IPS-NIHi7 (cell line): ENCODE results near the gene PIAS4.

Source experiments
- DNase-seq: peaks from one replicate; pipeline ENCODE4 v3.0.0; 2012; ENCODE audit warnings: mixed read lengths; ENCODE audit errors: extremely low spot score

The PIAS4 gene

DNA sequence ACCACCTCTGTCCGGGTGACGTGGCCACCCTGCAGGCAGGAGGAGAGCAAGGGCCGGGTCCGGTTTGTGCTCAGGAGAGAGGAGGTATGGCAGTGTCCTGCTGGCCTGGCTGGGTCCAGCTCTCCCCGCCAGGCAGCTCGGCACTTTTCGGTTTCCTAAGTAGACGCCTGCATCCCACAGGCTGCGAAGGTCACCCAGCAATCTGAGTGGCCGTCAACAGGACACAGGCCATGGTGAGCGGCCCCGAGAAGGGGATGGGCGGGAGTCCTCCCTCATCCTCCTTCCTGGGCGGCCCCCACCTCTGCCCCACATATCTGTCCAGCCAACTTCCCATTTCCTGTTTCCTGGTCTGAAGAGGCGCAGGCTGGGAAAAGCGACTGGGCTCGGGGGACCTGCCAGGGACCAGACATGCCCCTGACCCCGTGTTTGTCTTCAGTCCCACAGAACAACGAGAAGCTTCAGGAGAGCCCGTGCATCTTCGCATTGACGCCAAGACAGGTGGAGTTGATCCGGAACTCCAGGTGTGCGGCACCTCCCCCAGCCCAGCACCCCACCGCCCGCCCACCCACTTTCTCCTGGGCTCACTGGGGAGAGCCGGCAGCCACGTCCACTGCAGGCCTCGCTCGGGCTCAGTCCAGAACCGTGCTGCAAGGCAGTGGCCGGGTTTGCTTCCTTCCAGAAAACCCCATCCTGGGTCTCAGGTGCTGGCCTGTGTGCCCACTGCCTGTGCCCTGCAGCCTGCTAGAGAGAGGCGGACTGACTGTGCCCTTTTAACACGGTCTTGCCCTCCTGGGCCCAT lies 16.3 kb downstream of the PIAS4 start:
- DNase-seq = no peak

DNA sequence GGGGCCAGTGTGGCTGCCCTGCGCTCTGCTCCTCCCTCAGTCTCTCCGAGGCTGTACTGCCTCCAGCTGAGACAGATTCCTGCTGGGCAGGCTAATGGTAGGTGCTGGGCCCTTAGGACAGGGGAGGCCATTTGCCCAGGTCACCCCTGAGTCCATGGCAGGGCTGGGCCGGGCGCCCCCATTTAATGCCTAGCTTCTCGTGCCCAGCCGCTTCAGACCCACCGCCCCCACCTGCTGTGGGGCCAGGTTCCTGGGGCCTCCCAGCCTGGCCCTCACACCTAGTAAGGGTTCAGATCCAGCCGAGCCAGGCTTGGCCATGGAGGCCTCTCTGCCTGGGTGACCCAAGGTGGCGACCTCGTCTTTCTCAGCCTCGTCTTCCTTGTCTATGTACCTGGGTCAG lies 17.8 kb downstream of the PIAS4 start:
- no peak for DNase-seq

DNA sequence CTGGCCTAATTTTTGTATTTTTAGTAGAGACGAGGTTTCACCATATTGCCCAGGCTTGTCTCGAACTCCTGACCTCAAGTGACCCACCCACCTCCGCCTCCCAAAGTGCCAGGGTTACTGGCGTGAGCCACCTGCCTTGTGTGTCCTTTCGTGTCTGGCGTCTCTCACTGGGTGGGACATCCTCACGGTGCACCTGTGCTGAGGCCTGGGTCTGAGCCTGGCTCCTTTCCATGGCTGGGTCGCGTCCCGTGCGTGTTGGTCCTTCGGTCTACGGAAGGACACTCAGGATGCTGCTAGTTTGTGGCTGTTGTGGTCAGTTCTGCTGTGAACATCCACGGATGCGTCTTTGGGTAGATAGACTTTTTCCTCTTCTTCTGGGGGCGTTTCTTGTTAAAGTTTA lies 19.6 kb downstream of the PIAS4 start:
- no peak for DNase-seq

DNA sequence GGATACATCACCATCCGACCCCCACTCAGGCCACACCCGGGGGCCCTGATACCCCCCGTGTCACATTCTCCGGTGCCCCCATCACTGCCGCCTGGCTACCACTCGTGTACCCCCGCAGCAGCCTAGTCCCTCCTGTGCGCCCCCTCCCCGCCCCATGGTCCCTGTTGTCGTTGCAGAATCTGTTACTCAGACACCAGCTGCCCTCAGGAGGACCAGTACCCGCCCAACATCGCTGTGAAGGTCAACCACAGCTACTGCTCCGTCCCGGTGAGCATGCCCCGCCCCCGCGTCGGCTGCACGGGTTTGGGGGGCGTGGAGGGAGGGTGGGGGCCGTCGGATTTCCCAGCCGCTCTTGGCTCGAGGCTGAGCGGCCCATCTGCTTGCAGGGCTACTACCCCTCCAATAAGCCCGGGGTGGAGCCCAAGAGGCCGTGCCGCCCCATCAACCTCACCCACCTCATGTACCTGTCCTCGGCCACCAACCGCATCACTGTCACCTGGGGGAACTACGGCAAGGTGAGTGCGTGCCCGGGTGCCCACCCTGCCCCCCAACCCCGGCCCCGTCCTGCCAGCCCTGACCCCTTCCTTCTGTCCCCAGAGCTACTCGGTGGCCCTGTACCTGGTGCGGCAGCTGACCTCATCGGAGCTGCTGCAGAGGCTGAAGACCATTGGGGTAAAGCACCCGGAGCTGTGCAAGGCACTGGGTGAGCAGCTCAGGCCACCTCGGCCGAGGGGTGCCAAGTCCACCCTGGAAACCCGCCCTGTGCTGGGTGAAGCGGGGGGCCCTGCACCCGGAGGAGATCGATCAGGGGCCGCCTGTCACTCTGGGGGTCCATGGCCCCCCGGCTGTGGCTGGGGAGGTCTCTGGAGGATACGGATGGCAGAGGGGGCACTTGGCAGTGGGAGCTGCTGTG lies 21.1 kb downstream of the PIAS4 start:
- DNase-seq = no peak

DNA sequence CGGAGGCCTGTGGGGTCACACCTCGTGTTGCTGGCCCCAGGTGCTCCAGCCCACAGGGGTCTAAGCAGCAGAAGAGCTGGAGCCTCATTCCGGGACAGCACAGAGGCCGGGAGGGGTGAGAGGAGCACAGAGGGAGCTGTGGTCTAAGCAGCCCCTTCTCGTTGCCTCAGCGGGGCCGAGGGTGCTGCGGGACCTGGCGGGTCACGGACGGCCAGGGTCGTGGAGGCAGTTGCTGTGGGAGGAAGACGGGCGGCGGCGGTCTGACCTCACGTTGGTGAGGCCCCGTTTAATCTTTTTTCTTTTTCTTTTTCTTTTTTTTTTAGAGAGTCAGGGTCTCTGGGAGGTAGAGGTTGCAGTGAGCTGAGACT lies 21.7 kb downstream of the PIAS4 start:
- DNase-seq = no peak

DNA sequence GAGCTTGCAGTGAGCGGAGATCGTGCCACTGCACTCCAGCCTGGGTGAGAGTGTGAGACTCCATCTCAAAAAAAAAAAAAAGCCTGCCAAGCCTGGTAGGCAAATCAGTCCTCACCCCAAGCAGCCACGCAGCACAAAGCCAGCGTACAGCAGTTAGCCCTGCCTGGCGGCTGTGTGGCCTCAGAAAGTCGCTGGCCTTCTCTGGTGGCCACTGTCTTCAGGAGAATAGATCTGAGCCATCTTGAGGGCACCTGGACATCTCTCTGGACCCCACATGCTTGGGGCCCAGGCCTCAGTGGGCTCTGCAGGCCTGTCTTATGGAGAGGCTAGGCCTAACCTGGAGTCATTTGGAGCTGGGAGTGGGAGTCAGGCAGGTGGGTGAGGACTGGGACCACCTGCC lies 23.0 kb downstream of the PIAS4 start:
- DNase-seq = no peak

DNA sequence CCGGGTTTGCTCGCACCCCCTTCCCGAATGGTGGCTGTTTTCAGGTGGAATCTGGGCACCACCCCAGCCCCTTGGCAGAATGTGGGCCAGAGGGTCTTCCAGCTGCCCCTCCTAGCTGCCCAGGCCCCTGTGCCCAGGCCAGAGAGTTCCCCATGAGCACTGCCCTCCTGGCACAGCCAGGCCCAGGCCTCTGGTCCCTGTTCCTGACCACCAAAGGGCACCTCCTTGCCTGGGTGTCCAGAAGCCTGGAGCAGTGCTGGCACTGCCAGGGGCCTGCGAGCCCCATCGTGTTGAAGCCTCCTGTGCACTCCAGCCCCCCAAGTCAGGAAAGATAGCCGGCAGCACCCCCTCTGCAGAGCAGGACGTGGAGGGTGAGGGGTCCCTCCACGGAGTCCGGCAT lies 23.4 kb downstream of the PIAS4 start:
- DNase-seq = no peak

DNA sequence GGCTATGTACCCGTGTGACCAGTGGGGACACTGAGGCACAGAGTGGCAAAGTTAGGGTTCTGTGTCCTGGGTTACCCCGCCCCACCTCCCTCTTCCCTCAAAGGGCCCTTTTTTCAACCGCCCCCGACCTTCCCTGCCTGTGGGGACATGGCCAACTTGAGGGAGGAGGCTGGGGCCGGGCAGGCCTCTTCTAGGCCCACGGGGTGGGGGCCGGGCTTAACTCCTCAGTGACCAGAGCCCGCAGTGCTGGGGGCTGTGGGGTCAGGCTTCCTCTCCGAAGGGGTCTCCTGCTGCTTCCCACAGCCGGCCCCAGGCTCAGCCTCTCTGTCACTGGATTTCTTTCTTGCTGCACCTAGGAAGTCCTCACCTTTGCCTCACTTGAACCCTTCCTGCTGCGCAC lies 23.9 kb downstream of the PIAS4 start:
- DNase-seq = no peak

DNA sequence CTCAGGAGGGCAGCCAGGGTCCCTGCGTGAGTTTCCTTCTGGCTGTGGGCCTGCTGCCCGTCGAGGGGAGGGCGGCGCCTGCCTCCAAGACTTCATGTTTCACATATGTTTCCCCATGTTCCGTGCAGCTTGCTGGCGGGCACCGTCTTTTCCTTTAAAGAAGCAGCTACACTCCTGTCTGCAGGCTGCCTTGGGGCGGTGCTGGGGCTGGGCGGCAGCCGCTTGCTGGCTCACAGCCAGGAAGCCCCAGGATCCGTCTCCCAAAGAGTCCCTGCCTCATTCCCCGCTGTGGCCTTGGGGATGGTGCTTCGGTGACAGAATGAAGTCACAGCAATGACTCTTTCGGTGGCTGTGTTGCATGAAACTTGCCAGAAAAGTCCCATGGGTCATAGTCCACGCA lies 24.9 kb downstream of the PIAS4 start:
- no peak for DNase-seq

DNA sequence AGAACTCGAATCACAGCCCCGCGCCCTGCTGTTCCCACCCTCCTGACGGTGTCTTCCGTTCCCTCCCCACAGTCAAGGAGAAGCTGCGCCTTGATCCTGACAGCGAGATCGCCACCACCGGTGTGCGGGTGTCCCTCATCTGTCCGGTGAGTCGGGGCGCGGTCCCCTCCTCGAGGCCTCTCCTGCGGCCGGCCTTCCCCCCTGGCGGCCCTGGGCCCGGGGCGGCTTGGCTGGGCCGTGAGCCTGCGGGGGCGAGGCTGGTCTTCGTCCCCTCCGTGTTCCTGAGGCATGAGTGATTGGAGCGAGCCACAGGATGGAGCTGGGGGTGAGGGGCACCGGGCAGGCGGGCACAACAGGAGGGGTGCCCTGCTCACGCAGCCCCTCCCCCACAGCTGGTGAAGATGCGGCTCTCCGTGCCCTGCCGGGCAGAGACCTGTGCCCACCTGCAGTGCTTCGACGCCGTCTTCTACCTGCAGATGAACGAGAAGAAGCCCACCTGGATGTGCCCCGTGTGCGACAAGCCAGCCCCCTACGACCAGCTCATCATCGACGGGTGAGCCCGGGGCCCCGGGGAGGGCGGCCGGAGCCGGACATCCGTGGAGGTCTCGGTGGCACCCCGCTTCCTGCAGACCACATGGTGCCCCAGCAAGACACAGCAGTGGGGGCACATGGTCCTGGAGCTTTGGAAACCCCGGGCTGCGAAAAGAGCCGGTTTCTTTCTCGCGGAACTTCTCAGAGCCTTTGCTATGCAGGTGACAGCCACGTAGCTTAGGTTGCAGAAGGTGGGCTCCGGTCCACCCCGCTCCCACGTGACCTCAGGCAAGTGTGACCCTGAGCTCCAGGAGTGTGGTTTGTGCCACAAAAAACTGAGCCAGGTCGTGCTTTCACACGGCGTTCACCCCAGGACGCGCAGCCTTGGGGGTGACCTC lies 25.8 kb downstream of the PIAS4 start:
- DNase-seq = no peak

DNA sequence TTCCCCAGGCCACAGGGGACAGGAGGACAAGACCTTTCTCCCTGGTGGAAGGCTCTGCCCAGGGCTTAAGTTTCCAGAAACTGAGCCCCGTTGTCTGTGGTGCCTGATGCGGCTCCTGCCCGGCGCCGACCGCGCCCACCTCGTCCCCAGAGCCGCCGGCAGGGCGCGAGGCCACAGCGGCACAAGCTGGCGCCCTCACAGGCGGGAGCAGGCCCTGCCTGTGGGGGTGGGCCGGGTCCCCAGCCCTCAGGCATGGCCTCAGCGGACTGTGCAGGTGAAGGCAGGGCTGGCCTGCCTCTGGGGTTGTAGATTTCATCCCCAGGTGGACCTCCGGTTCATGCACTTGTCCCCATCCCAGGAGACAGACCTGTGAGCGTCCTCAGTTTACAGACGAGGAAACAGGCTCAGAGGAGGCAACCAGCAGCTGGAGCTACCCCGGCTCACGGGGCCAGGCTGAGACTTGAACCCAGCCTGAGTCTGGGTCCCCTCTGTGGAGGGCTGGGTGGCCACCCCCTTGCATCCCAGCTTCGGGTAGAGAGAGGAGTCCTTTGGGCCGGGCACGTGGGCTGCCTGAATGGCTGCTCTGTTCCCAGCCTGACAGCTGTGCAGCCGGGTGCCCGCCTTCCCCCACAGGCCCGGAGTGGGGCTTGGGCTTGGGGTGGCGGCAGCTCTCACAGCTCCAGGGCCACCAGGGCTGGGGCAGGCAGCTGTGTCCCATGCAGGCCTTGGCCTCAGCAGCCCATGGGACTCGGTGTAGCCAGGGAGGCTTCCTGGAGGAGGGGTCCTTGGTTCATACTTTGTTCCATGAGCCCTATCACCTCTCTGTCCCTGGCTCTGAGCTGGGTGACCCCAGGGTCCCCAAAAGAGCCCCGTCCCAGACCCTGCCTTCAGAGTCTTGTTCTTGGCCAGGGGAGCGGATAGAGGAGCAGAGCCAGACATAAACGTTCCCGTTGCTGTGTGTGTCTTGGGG lies 26.8 kb downstream of the PIAS4 start:
- no peak for DNase-seq

DNA sequence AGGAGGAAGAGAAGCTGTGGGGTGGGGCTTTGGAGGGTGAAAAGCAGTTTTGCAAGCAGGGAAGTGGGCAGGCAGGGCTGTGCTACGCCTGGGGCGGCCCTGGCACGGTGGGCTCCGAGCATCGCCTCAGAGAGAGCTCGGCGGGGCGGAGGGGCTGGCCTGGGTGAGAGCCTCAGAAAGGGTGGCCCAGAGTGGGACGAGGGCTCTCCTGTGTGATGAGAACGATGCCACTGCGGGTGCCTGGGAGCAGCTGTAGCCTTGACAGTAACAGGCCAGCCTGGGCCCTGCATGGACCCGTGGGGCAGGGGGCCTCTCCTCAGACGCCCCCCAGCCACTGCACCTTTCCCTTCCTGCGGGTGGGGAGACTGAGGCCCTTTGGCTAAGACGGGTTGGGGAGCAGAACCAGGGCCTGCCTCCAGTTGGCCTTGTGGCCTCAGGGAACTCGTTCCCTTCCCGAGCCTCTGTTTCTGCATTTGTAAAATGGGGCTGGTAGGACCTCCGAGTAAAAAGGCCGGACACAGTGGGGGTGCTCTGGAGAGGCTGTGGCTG lies 27.6 kb downstream of the PIAS4 start:
- DNase-seq = no peak

DNA sequence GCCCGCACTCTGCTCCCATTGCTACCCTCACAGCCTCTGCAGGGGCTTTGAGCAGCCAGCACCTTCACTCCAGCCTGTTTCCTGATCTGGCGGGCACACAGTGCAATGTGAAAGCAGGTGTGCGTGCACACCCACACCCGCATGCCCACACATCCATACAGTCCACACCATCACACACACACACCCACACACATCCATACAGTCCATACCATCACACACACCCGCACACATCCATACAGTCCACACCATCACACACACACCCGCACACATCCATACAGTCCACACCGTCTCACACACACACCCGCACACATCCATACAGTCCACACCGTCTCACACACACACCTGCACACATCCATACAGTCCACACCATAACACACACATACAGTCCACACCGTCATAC lies 28.0 kb downstream of the PIAS4 start:
- no peak for DNase-seq

DNA sequence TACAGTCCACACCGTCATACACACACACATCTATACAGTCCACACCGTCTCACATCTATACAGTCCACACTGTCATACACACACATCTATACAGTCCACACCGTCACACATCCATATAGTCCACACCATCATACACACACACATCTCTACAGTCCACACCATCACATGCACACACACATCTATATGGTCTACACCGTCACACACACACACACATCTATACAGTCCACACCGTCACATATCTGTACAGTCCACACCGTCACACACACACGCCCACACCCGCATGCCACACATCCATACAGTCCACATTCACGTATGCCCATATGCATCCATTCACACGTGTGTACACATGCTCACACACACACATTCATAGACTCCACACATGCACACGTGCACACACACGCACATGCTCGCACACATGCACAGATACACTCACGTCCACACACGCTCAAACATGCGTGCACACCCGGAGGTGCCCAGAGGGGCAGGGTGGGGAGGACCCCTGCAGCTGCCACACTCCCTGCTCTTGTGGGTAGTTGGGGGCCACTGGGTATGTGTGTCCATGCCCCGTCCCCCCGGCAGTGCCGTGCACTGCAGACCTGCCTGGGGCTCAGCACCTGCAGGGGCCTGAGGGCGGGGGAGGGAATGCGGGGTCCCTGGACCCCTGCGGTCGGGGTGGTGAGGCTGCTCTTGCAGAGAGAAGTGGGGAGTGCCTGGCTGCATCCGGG lies 29.2 kb downstream of the PIAS4 start:
- DNase-seq = no peak

DNA sequence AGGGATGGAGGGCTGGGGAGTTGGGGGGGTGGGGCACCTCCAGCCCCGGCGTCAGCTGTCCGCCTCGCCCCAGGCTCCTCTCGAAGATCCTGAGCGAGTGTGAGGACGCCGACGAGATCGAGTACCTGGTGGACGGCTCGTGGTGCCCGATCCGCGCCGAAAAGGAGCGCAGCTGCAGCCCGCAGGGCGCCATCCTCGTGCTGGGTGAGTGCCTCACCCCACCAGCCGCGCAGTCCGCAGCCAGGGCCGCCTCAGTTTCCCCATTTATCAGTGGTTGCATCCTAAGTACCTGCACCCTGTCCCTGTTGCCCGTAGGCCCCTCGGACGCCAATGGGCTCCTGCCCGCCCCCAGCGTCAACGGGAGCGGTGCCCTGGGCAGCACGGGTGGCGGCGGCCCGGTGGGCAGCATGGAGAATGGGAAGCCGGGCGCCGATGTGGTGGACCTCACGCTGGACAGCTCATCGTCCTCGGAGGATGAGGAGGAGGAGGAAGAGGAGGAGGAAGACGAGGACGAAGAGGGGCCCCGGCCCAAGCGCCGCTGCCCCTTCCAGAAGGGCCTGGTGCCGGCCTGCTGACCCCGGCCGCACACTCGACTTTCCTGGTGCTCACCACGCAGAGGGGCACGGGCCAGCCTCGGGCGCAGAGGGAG lies 29.9 kb downstream of the PIAS4 start:
- DNase-seq = no peak

DNA sequence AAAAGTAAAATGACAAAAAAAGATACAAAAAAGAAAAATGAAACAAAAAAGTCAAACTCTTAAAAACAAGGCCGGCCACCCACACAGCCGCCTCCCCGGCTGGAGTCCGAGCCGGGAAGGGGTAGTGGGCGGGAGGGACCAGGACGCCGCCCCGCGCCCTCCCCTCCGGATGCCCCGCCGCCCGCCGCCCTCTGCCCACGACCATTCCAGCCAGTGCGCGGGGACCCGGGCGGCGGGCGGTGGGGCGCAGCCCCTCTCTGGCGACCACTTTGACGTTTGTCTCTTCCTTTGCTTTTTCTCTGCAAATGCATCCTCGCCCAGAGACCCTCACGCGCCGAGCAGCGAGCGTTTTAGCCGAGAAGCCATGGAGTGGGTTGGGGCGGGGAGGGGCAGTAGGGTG lies 30.5 kb downstream of the PIAS4 start:
- DNase-seq = no peak

DNA sequence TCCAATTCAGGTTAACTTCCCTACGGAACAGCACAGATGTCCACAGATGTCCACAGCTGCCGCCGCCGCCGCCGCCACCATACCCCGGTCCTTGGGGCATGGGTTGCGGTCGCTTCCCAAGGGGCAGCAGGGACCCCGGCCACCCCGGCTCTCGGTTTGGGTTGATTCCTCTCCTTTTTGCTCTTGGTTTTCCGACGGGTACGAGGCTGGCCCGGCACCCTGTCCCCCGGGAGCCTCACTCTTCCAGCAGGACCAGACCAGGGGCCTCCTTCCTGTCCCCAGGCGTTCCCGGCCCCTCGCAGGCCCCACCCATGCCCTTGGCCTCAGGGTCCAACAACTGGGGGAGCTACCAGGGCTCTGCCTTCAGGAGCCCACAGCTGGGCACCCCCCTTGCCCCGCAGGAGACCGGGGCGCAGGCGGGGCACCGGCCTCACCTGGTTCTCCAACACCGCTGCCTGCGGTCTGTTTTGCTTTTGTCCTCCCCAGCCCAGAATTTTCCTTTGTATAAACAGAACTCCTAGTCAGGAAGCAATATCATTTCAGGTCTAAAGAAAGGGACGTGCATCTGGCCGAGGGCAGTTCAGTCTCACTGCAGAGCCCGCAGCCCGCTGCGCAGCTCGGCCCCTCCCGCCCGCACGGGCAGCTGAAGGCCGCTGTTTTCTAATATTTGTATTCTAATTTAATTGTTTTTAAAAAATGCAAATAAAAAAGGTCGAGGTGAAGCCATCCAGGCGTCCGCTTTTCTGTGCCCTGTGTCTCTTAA lies 31.3 kb downstream of the PIAS4 start:
- DNase-seq = no peak

DNA sequence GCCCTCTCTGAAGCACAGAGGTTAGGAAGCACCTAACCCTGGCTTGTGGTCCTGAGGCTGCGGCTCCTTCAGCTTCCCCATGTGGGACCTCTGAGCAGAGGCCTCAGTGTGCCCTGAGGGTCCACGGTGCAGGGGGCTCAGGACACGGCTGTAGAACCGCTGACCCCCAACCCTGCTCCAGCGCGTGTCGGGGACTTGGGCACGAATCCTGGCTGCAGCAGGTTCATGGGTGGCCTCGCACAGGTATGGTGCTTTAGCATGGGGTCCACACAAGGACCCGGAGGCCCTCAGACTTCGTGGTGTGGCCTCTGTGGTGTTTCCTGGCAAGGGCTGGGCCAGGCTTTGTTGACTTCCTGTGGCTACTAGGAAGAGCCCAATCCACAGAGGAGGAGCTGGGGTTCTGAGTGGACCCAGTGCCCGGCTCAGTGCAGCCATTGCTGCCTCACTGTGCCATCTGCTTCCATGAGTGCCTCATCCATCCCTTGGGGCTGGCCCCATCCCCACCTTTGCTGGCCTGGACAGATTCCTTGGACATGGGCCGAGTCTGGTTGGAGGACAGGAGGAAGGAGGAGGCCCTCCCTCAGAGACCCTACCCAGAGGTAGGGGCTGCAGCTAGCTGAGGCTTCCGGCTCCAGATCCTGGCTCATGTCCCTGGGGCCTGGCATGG lies 34.7 kb downstream of the PIAS4 start:
- DNase-seq = no peak
